OCI-LY7 (cell line): ENCODE results near the gene SFT2D1.
"Not testable (repeated sequence)": the region's sequence is repeated elsewhere in the genome, so short reads cannot be mapped to it uniquely, and the experiment has no call there.

Experiments used
- CTCF ChIP-seq: fragments of 200-600 bp; sonication (generic); conservative IDR thresholded peaks from 2 replicates; pipeline ENCODE4 v1.5.1; 2014; ENCODE audit warnings: mild to moderate bottlenecking, antibody characterized with exemption, low read length, moderate library complexity, mixed read lengths
- EZH2phosphoT487 ChIP-seq: fragments of 200-600 bp; sonication (generic); IDR thresholded peaks from 2 replicates; pipeline ENCODE4 v1.6.1; 2018; ENCODE audit warnings: low read depth, borderline replicate concordance, mild to moderate bottlenecking, mixed run types, antibody characterized with exemption, low read length, moderate library complexity, mixed read lengths

- TF ChIP-seq CTCF, EZH2phosphoT487: not testable (repeated sequence)
These were observed 20.1 kb upstream of the SFT2D1 start for GRCh38 chr6:166362427-166362826.
